H9 (cell line): Measurements from ENCODE around the gene DOCK2. TPM values are rescaled to one million over a fixed set of nuclear protein-coding genes. Genes with fewer than 3 reads are reported as not detected.

Experiments
- DNase-seq: peaks from one replicate; pipeline ENCODE4 v3.0.0-alpha.2; 2017
- H2AFZ ChIP-seq: one replicate; pipeline ENCODE4 v1.6.1; 2013; ENCODE audit warnings: mild to moderate bottlenecking, low read length, control low read depth, moderate library complexity
- H2AK5ac ChIP-seq: 2 replicates; pipeline ENCODE4 v1.6.1; 2013; ENCODE audit warnings: low read length, control low read depth, mixed read lengths; ENCODE audit not compliant: insufficient read length
- H2BK120ac ChIP-seq: one replicate; pipeline ENCODE4 v1.6.1; 2013; ENCODE audit warnings: low read depth, mild to moderate bottlenecking, low read length, control low read depth, inconsistent platforms; ENCODE audit not compliant: poor library complexity, severe bottlenecking
- H2BK12ac ChIP-seq: 2 replicates; pipeline ENCODE4 v1.6.1; 2013; ENCODE audit warnings: low read length, control low read depth, mixed read lengths, low read depth; ENCODE audit not compliant: insufficient read length
- H2BK15ac ChIP-seq: 2 replicates; pipeline ENCODE4 v1.6.1; 2013; ENCODE audit warnings: low read depth, low read length, control low read depth
- H2BK20ac ChIP-seq: one replicate; pipeline ENCODE4 v1.6.1; 2013; ENCODE audit warnings: low read depth, mild to moderate bottlenecking, low read length, control low read depth, inconsistent platforms; ENCODE audit not compliant: poor library complexity, severe bottlenecking
- H2BK5ac ChIP-seq: 2 replicates; pipeline ENCODE4 v1.6.1; 2013; ENCODE audit warnings: low read length, control low read depth, mixed read lengths; ENCODE audit not compliant: insufficient read length
- H3K14ac ChIP-seq: 2 replicates; pipeline ENCODE4 v1.6.1; 2013; ENCODE audit warnings: low read length, control low read depth; ENCODE audit not compliant: insufficient read depth
- H3K18ac ChIP-seq: 2 replicates; pipeline ENCODE4 v1.6.1; 2013; ENCODE audit warnings: low read depth, mild to moderate bottlenecking, mixed read lengths, low read length, control low read depth; ENCODE audit not compliant: insufficient read length
- H3K23ac ChIP-seq: 2 replicates; pipeline ENCODE4 v1.6.1; 2013; ENCODE audit warnings: low read length, control low read depth, mixed read lengths, low read depth; ENCODE audit not compliant: insufficient read length
- H3K23me2 ChIP-seq: 2 replicates; pipeline ENCODE4 v1.6.1; 2013; ENCODE audit warnings: low read depth, mild to moderate bottlenecking, mixed read lengths, low read length, control low read depth; ENCODE audit not compliant: insufficient read length, poor library complexity, severe bottlenecking
- H3K27ac ChIP-seq: 2 replicates; pipeline ENCODE4 v1.5.1; 2013; ENCODE audit warnings: low read length, control low read depth, mixed read lengths, low read depth; ENCODE audit not compliant: insufficient read length
- H3K27me3 ChIP-seq: 2 replicates; pipeline ENCODE4 v1.6.1; 2013; ENCODE audit warnings: low read length, control low read depth, inconsistent platforms; ENCODE audit not compliant: insufficient read depth
- H3K4ac ChIP-seq: 2 replicates; pipeline ENCODE4 v1.6.1; 2013; ENCODE audit warnings: low read depth, mild to moderate bottlenecking, control low read depth, inconsistent platforms, low read length, moderate library complexity
- H3K4me1 ChIP-seq: 2 replicates; pipeline ENCODE4 v1.6.1; 2013; ENCODE audit warnings: low read length, control low read depth, inconsistent platforms; ENCODE audit not compliant: insufficient read depth
- H3K4me2 ChIP-seq: 2 replicates; pipeline ENCODE4 v1.6.1; 2013; ENCODE audit warnings: low read length, control low read depth, mixed read lengths; ENCODE audit not compliant: insufficient read length, insufficient read depth
- H3K56ac ChIP-seq: 2 replicates; pipeline ENCODE4 v1.6.1; 2013; ENCODE audit warnings: low read depth, mild to moderate bottlenecking, mixed read lengths, low read length, control low read depth; ENCODE audit not compliant: insufficient read length
- H3K79me1 ChIP-seq: 2 replicates; pipeline ENCODE4 v1.6.1; 2013; ENCODE audit warnings: low read depth, mild to moderate bottlenecking, moderate library complexity, low read length, control low read depth, inconsistent platforms; ENCODE audit not compliant: insufficient read depth, poor library complexity, severe bottlenecking
- H3K79me2 ChIP-seq: 2 replicates; pipeline ENCODE4 v1.6.1; 2013; ENCODE audit warnings: low read length, control low read depth, inconsistent platforms; ENCODE audit not compliant: insufficient read depth
- H3K9ac ChIP-seq: 2 replicates; pipeline ENCODE4 v1.6.1; 2013; ENCODE audit warnings: low read length, control low read depth, mixed read lengths; ENCODE audit not compliant: insufficient read length; ENCODE audit errors: extremely low read depth
- H3K9me3 ChIP-seq: one replicate; pipeline ENCODE4 v1.6.1; 2013; ENCODE audit warnings: low read depth, low read length, inconsistent platforms; ENCODE audit not compliant: control insufficient read depth
- H3T11ph ChIP-seq: one replicate; pipeline ENCODE4 v1.6.1; 2013; ENCODE audit warnings: mild to moderate bottlenecking, low read length, control low read depth, inconsistent platforms
- H4K20me1 ChIP-seq: one replicate; pipeline ENCODE4 v1.6.1; 2013; ENCODE audit not compliant: control insufficient read depth, insufficient read length, insufficient read depth
- H4K5ac ChIP-seq: 2 replicates; pipeline ENCODE4 v1.6.1; 2013; ENCODE audit warnings: low read depth, mild to moderate bottlenecking, mixed read lengths, low read length, control low read depth; ENCODE audit not compliant: insufficient read length
- H4K8ac ChIP-seq: replicated peaks from 2 replicates; pipeline ENCODE4 v1.6.1; 2013; ENCODE audit warnings: low read length, control low read depth, mixed read lengths, low read depth; ENCODE audit not compliant: insufficient read length
- H4K91ac ChIP-seq: 2 replicates; pipeline ENCODE4 v1.6.1; 2013; ENCODE audit warnings: low read depth, mild to moderate bottlenecking, moderate library complexity, mixed read lengths, low read length, control low read depth; ENCODE audit not compliant: insufficient read length
- H3K27ac Mint-ChIP-seq, 3 experiments: 2 replicates in 2 of 3; 3 replicates in 1 of 3; pipeline ENCODE4 v1.8.0; 2020 to 2021; ENCODE audit warnings: mixed read lengths in 3 of 3, mild to moderate bottlenecking in 1 of 3, moderate library complexity in 1 of 3
- H3K27me3 Mint-ChIP-seq: 2 replicates; pipeline ENCODE4 v1.8.0; 2021; ENCODE audit warnings: low read depth, mild to moderate bottlenecking, moderate library complexity, mixed read lengths
- H3K36me3 Mint-ChIP-seq, 3 experiments: 2 replicates in 2 of 3; 3 replicates in 1 of 3; pipeline ENCODE4 v1.8.0; 2020 to 2021; ENCODE audit warnings: low read depth in 3 of 3, mixed read lengths in 3 of 3; ENCODE audit not compliant: insufficient read depth in 1 of 3
- H3K4me1 Mint-ChIP-seq, 2 experiments: 2 replicates each; pipeline ENCODE4 v1.8.0; 2020; ENCODE audit warnings: mixed read lengths in 2 of 2
- H3K4me3 Mint-ChIP-seq, 2 experiments: 2 replicates in 1 of 2; 3 replicates in 1 of 2; pipeline ENCODE4 v1.8.0; 2020 to 2021; ENCODE audit warnings: mild to moderate bottlenecking in 2 of 2, mixed read lengths in 2 of 2, moderate library complexity in 1 of 2
- H3K9me3 Mint-ChIP-seq, 2 experiments: 2 replicates in 1 of 2; 3 replicates in 1 of 2; pipeline ENCODE4 v1.8.0; 2020; ENCODE audit warnings: mild to moderate bottlenecking in 2 of 2, mixed read lengths in 2 of 2, moderate library complexity in 1 of 2
- WGBS: extraction: QIAGEN DNeasy Blood & Tissue Kit; methylation state at CpG from one replicate; pipeline ENCODE4 v1.1.7; 2013; ENCODE audit warnings: missing lambda C conversion rate, low lambda C conversion rate, mixed read lengths; ENCODE audit not compliant: insufficient read length; ENCODE audit errors: extremely low coverage; 5-methylcytosine and 5-hydroxymethylcytosine counted together
- total RNA-seq: library from RNA; stranded (reverse); gene quantifications from 2 replicates; pipeline ENCODE4 v1.2.1, GENCODE V29; 2021
- TF ChIP-seq, protein P1 (sequence below): fragments of 200-600 bp; sonication (generic); conservative IDR thresholded peaks from 3 replicates; pipeline ENCODE4 v1.8.0; 2021; ENCODE audit warnings: antibody characterized with exemption, mild to moderate bottlenecking

Gene DOCK2
- total RNA-seq, 1 experiment from 2014 or later = 7.8 TPM

DNA sequence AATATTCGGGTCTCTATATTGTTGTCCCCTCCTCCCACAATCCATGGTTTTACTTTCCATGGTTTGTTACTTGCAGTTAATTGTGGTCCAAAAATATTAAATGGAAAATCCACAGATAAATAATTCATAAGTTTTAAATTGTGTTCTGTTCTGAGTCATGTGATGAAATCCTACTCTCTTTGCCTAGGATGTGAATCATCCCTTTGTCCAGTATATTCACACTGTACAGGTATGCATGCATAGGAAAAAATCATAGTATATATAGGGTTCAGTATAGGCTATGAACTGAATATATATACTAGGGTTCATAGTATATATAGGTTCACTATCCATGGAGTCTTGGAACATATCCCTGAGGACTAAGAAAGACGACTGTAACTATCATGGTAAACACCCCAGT is 323.6 kb downstream of the DOCK2 start:
- Histone ChIP-seq H3K27me3 (no peaks in the 10 kb centered on the region), H3T11ph (no peak overlapping the region), H2BK120ac (no peak overlapping the region), H3K79me2 (no peaks in the 10 kb centered on the region), H2AK5ac (no peak overlapping the region), H3K4me1 (peaks cover 5% of the 10 kb centered on the region), H4K20me1 (no peaks in the 10 kb centered on the region), H3K23ac (no peak overlapping the region), H4K8ac (no peak overlapping the region), H2BK5ac (no peak overlapping the region), H3K56ac (no peak overlapping the region), H3K79me1 (no peaks in the 10 kb centered on the region), H3K4me2 (no peak overlapping the region), H2BK12ac (no peak overlapping the region), H2BK15ac (no peak overlapping the region), H2AFZ (no peak overlapping the region), H2BK20ac (no peak overlapping the region), H3K23me2 (no peaks in the 10 kb centered on the region), H3K9ac (no peak overlapping the region), H3K9me3 (no peaks in the 10 kb centered on the region), H3K27ac (no peak overlapping the region), H4K5ac (no peak overlapping the region), H4K91ac (no peak overlapping the region), H3K18ac (no peak overlapping the region), H3K14ac (no peak overlapping the region), H3K4ac (no peak overlapping the region)
- Mint-ChIP-seq H3K36me3 (no peaks in the 10 kb centered on the region), H3K27me3 (peaks cover 5% of the 10 kb centered on the region), H3K4me1 (peaks cover 20 to 25% of the 10 kb centered on the region in 2 experiments), H3K4me3 (no peak overlapping the region), H3K9me3 (no peaks in the 10 kb centered on the region), H3K27ac (no peak overlapping the region)
- TF ChIP-seq, protein P1, sequence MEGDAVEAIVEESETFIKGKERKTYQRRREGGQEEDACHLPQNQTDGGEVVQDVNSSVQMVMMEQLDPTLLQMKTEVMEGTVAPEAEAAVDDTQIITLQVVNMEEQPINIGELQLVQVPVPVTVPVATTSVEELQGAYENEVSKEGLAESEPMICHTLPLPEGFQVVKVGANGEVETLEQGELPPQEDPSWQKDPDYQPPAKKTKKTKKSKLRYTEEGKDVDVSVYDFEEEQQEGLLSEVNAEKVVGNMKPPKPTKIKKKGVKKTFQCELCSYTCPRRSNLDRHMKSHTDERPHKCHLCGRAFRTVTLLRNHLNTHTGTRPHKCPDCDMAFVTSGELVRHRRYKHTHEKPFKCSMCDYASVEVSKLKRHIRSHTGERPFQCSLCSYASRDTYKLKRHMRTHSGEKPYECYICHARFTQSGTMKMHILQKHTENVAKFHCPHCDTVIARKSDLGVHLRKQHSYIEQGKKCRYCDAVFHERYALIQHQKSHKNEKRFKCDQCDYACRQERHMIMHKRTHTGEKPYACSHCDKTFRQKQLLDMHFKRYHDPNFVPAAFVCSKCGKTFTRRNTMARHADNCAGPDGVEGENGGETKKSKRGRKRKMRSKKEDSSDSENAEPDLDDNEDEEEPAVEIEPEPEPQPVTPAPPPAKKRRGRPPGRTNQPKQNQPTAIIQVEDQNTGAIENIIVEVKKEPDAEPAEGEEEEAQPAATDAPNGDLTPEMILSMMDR = no peak
- no CpG with 5 or more reads among the region's 2 CpGs for WGBS
- no peak for DNase-seq
